GM12874 (cell line): ENCODE data around the gene KAZN.

Experiments used
- CTCF ChIP-seq: IDR thresholded peaks from 2 replicates; pipeline ENCODE4 v1.5.1; 2011; ENCODE audit warnings: low read depth, mild to moderate bottlenecking, control low read depth, low read length, moderate library complexity; ENCODE audit not compliant: insufficient read depth

The KAZN gene

GRCh38 chr1:14954930-14955329 lies 356.4 kb downstream of the KAZN start:
- no peak for TF ChIP-seq CTCF

GRCh38 chr1:14955402-14955801 lies 356.9 kb downstream of the KAZN start:
- TF ChIP-seq CTCF = no peak

- no peak for TF ChIP-seq CTCF
Measured at GRCh38 chr1:14955976-14956375, 357.5 kb downstream of the KAZN start.

- TF ChIP-seq CTCF = no peak
Measured at GRCh38 chr1:14956579-14957195, 358.2 kb downstream of the KAZN start.

GRCh38 chr1:14957375-14958098 lies 359.1 kb downstream of the KAZN start:
- TF ChIP-seq CTCF = no peak

GRCh38 chr1:14958249-14959058 lies 360.0 kb downstream of the KAZN start:
- TF ChIP-seq CTCF = no peak

- TF ChIP-seq CTCF = no peak
Measured at GRCh38 chr1:14959059-14959694, 360.7 kb downstream of the KAZN start.
